ENCODE data around the gene TP63. TPM values are rescaled to one million over a fixed set of nuclear protein-coding genes. Genes with fewer than 3 reads are reported as not detected.

Gene TP63
- total and polyA plus RNA-seq, 2 experiments from 2014 or later: not detected

GRCh38 chr3:189685860-189686259 is 54.7 kb downstream of the TP63 start:
- no peak for DNase-seq (ENCODE audit: low spot score)
- H3F3A ChIP-seq (replicated peaks; ENCODE audit: low read depth): no peaks in the 10 kb centered on the region
- H2AFZ ChIP-seq: peak overlapping the region; percentile 94
- H3K9me2 ChIP-seq (ENCODE audit: insufficient read depth): no peaks in the 10 kb centered on the region
- Mint-ChIP-seq H3K9me3 (no peaks in the 10 kb centered on the region), H3K4me3 (no peak overlapping the region), H3K27me3 (ENCODE audit: insufficient read depth, low read depth, poor library complexity) (no peaks in the 10 kb centered on the region), H3K27ac (no peak overlapping the region), H3K36me3 (ENCODE audit: low read depth) (no peaks in the 10 kb centered on the region), H3K4me1 (no peaks in the 10 kb centered on the region)
- H3K4me1 ChIP-seq (ENCODE audit: insufficient read depth): no peaks in the 10 kb centered on the region
- H3K79me2 ChIP-seq (replicated peaks; ENCODE audit: insufficient read depth): no peaks in the 10 kb centered on the region
- H3K27me3 ChIP-seq (ENCODE audit: insufficient read depth): no peaks in the 10 kb centered on the region
- no peak overlapping the region for H3K27ac ChIP-seq (ENCODE audit: low read depth)
- H3K4me2 ChIP-seq: no peak overlapping the region
- TF ChIP-seq ZNF114 (CRISPR knock-in tag; IDR thresholded peaks at IDR 0.05) (no peak), STAT1 (IDR thresholded peaks at IDR 0.05; ENCODE audit: unreplicated experiment) (no peak), NANOG (IDR thresholded peaks at IDR 0.05; ENCODE audit: borderline replicate concordance) (no peak)
- TF ChIP-seq, protein P1, sequence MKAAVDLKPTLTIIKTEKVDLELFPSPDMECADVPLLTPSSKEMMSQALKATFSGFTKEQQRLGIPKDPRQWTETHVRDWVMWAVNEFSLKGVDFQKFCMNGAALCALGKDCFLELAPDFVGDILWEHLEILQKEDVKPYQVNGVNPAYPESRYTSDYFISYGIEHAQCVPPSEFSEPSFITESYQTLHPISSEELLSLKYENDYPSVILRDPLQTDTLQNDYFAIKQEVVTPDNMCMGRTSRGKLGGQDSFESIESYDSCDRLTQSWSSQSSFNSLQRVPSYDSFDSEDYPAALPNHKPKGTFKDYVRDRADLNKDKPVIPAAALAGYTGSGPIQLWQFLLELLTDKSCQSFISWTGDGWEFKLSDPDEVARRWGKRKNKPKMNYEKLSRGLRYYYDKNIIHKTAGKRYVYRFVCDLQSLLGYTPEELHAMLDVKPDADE (IDR thresholded peaks at IDR 0.05): no peak
- TF ChIP-seq, protein P2, sequence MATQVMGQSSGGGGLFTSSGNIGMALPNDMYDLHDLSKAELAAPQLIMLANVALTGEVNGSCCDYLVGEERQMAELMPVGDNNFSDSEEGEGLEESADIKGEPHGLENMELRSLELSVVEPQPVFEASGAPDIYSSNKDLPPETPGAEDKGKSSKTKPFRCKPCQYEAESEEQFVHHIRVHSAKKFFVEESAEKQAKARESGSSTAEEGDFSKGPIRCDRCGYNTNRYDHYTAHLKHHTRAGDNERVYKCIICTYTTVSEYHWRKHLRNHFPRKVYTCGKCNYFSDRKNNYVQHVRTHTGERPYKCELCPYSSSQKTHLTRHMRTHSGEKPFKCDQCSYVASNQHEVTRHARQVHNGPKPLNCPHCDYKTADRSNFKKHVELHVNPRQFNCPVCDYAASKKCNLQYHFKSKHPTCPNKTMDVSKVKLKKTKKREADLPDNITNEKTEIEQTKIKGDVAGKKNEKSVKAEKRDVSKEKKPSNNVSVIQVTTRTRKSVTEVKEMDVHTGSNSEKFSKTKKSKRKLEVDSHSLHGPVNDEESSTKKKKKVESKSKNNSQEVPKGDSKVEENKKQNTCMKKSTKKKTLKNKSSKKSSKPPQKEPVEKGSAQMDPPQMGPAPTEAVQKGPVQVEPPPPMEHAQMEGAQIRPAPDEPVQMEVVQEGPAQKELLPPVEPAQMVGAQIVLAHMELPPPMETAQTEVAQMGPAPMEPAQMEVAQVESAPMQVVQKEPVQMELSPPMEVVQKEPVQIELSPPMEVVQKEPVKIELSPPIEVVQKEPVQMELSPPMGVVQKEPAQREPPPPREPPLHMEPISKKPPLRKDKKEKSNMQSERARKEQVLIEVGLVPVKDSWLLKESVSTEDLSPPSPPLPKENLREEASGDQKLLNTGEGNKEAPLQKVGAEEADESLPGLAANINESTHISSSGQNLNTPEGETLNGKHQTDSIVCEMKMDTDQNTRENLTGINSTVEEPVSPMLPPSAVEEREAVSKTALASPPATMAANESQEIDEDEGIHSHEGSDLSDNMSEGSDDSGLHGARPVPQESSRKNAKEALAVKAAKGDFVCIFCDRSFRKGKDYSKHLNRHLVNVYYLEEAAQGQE (IDR thresholded peaks at IDR 0.05; ENCODE audit: unreplicated experiment): no peak
- no peak overlapping the region for H3K4me3 ChIP-seq
- no peak for ATAC-seq
- H4K20me1 ChIP-seq (replicated peaks; ENCODE audit: insufficient read depth): no peaks in the 10 kb centered on the region
- H3K36me3 ChIP-seq (ENCODE audit: insufficient read depth): no peaks in the 10 kb centered on the region

- Histone ChIP-seq H3K4me3 (no peak overlapping the region), H3K4me2 (no peak overlapping the region), H3K27ac (ENCODE audit: low read depth) (no peak overlapping the region), H3K27me3 (ENCODE audit: insufficient read depth) (no peaks in the 10 kb centered on the region), H4K20me1 (replicated peaks; ENCODE audit: insufficient read depth) (no peaks in the 10 kb centered on the region), H3K79me2 (replicated peaks; ENCODE audit: insufficient read depth) (no peaks in the 10 kb centered on the region), H3K4me1 (ENCODE audit: insufficient read depth) (no peaks in the 10 kb centered on the region), H2AFZ (no peak overlapping the region), H3K9me2 (ENCODE audit: insufficient read depth) (no peaks in the 10 kb centered on the region), H3F3A (replicated peaks; ENCODE audit: low read depth) (no peaks in the 10 kb centered on the region), H3K36me3 (ENCODE audit: insufficient read depth) (no peaks in the 10 kb centered on the region)
- no peaks in the 10 kb centered on the region for H3K27me3 Mint-ChIP-seq (ENCODE audit: insufficient read depth, low read depth, poor library complexity)
- ATAC-seq (no peak; the same call in 2 of the 3 replicates), DNase-seq (ENCODE audit: low spot score) (peak; percentile 43)
- H3K4me1 Mint-ChIP-seq: no peaks in the 10 kb centered on the region
- TF ChIP-seq CTCF (conservative IDR thresholded peaks at IDR 0.05; ENCODE audit: low read depth in 2 of 2) (peak; percentile 45 to 59), ZNF114 (CRISPR knock-in tag; IDR thresholded peaks at IDR 0.05) (no peak)
- no peaks in the 10 kb centered on the region for H3K36me3 Mint-ChIP-seq (ENCODE audit: low read depth)
- H3K27ac Mint-ChIP-seq: no peak overlapping the region
- H3K9me3 Mint-ChIP-seq: no peaks in the 10 kb centered on the region
- no peak overlapping the region for H3K4me3 Mint-ChIP-seq
Observed at GRCh38 chr3:189687475-189687874, 56.3 kb downstream of the TP63 start.

Measured in GM23338 (cell line).